Measurements from ENCODE around the gene MSRB3. TPM values are rescaled to one million over a fixed set of nuclear protein-coding genes. Genes with fewer than 3 reads are reported as not detected.

Gene MSRB3
- total RNA-seq, 1 experiment from 2014 or later: 2.8 TPM

- no peaks in the 10 kb centered on the region for H3K27me3 ChIP-seq (ENCODE audit: control insufficient read depth, insufficient read depth, low read length)
- DNase-seq: no peak
- H3K36me3 ChIP-seq (replicated peaks; ENCODE audit: control insufficient read depth, insufficient read depth, low read length): no peaks in the 10 kb centered on the region
- H3K4me3 ChIP-seq (ENCODE audit: insufficient read depth, low read depth, low read length): no peak overlapping the region
Measured at GRCh38 chr12:65327207-65328076, 49.0 kb downstream of the MSRB3 start.

GRCh38 chr12:65329721-65330120 lies 51.2 kb downstream of the MSRB3 start:
- H3K36me3 ChIP-seq (replicated peaks; ENCODE audit: control insufficient read depth, insufficient read depth, low read length): no peaks in the 10 kb centered on the region
- DNase-seq: no peak
- H3K4me3 ChIP-seq (ENCODE audit: insufficient read depth, low read depth, low read length): no peak overlapping the region
- no peaks in the 10 kb centered on the region for H3K27me3 ChIP-seq (ENCODE audit: control insufficient read depth, insufficient read depth, low read length)

GRCh38 chr12:65330331-65330730 lies 51.8 kb downstream of the MSRB3 start:
- no peak for DNase-seq
- H3K4me3 ChIP-seq (ENCODE audit: insufficient read depth, low read depth, low read length): no peak overlapping the region
- H3K36me3 ChIP-seq (replicated peaks; ENCODE audit: control insufficient read depth, insufficient read depth, low read length): no peaks in the 10 kb centered on the region
- H3K27me3 ChIP-seq (ENCODE audit: control insufficient read depth, insufficient read depth, low read length): no peaks in the 10 kb centered on the region

GRCh38 chr12:65331456-65331855 lies 53.0 kb downstream of the MSRB3 start:
- DNase-seq: no peak
- Histone ChIP-seq H3K36me3 (replicated peaks; ENCODE audit: control insufficient read depth, insufficient read depth, low read length) (no peaks in the 10 kb centered on the region), H3K27me3 (ENCODE audit: control insufficient read depth, insufficient read depth, low read length) (no peaks in the 10 kb centered on the region), H3K4me3 (ENCODE audit: insufficient read depth, low read depth, low read length) (no peak overlapping the region)

- Histone ChIP-seq H3K27me3 (ENCODE audit: control insufficient read depth, insufficient read depth, low read length) (no peaks in the 10 kb centered on the region), H3K4me3 (ENCODE audit: insufficient read depth, low read depth, low read length) (no peak overlapping the region)
- no peak for DNase-seq
Measured at GRCh38 chr12:65333649-65334048, 55.2 kb downstream of the MSRB3 start.

GRCh38 chr12:65334521-65334920 lies 56.0 kb downstream of the MSRB3 start:
- H3K36me3 ChIP-seq (replicated peaks; ENCODE audit: control insufficient read depth, insufficient read depth, low read length): no peaks in the 10 kb centered on the region
- no peak overlapping the region for H3K4me3 ChIP-seq (ENCODE audit: insufficient read depth, low read depth, low read length)
- no peaks in the 10 kb centered on the region for H3K27me3 ChIP-seq (ENCODE audit: control insufficient read depth, insufficient read depth, low read length)
- no peak for DNase-seq

More at GRCh38 chr12:65333649-65334048, 55.2 kb downstream of the MSRB3 start:
- H3K36me3 ChIP-seq (replicated peaks; ENCODE audit: control insufficient read depth, insufficient read depth, low read length): no peaks in the 10 kb centered on the region

- Histone ChIP-seq H3K4me3 (ENCODE audit: insufficient read depth, low read depth, low read length) (no peak overlapping the region), H3K36me3 (replicated peaks; ENCODE audit: control insufficient read depth, insufficient read depth, low read length) (no peaks in the 10 kb centered on the region), H3K27me3 (ENCODE audit: control insufficient read depth, insufficient read depth, low read length) (no peaks in the 10 kb centered on the region)
- no peak for DNase-seq
Measured at GRCh38 chr12:65335021-65335714, 56.7 kb downstream of the MSRB3 start.

- no peak for DNase-seq
- Histone ChIP-seq H3K36me3 (replicated peaks; ENCODE audit: control insufficient read depth, insufficient read depth, low read length) (no peaks in the 10 kb centered on the region), H3K27me3 (ENCODE audit: control insufficient read depth, insufficient read depth, low read length) (no peaks in the 10 kb centered on the region), H3K4me3 (ENCODE audit: insufficient read depth, low read depth, low read length) (no peak overlapping the region)
Measured at GRCh38 chr12:65335981-65336380, 57.5 kb downstream of the MSRB3 start.

GRCh38 chr12:65339161-65339560 lies 60.7 kb downstream of the MSRB3 start:
- Histone ChIP-seq H3K4me3 (ENCODE audit: insufficient read depth, low read depth, low read length) (no peak overlapping the region), H3K27me3 (ENCODE audit: control insufficient read depth, insufficient read depth, low read length) (no peaks in the 10 kb centered on the region), H3K36me3 (replicated peaks; ENCODE audit: control insufficient read depth, insufficient read depth, low read length) (no peaks in the 10 kb centered on the region)
- no peak for DNase-seq

GRCh38 chr12:65343230-65343629 lies 64.7 kb downstream of the MSRB3 start:
- Histone ChIP-seq H3K4me3 (ENCODE audit: insufficient read depth, low read depth, low read length) (no peak overlapping the region), H3K27me3 (ENCODE audit: control insufficient read depth, insufficient read depth, low read length) (no peaks in the 10 kb centered on the region), H3K36me3 (replicated peaks; ENCODE audit: control insufficient read depth, insufficient read depth, low read length) (no peaks in the 10 kb centered on the region)
- no peak for DNase-seq

GRCh38 chr12:65343801-65344200 lies 65.3 kb downstream of the MSRB3 start:
- no peak overlapping the region for H3K4me3 ChIP-seq (ENCODE audit: insufficient read depth, low read depth, low read length)
- H3K36me3 ChIP-seq (replicated peaks; ENCODE audit: control insufficient read depth, insufficient read depth, low read length): no peaks in the 10 kb centered on the region
- DNase-seq: no peak
- H3K27me3 ChIP-seq (ENCODE audit: control insufficient read depth, insufficient read depth, low read length): no peaks in the 10 kb centered on the region

- Histone ChIP-seq H3K27me3 (ENCODE audit: control insufficient read depth, insufficient read depth, low read length) (no peaks in the 10 kb centered on the region), H3K4me3 (ENCODE audit: insufficient read depth, low read depth, low read length) (no peak overlapping the region), H3K36me3 (replicated peaks; ENCODE audit: control insufficient read depth, insufficient read depth, low read length) (no peaks in the 10 kb centered on the region)
- no peak for DNase-seq
Measured at GRCh38 chr12:65355461-65355860, 77.0 kb downstream of the MSRB3 start.

- no peak overlapping the region for H3K4me3 ChIP-seq (ENCODE audit: insufficient read depth, low read depth, low read length)
- DNase-seq: no peak
- no peaks in the 10 kb centered on the region for H3K27me3 ChIP-seq (ENCODE audit: control insufficient read depth, insufficient read depth, low read length)
- no peaks in the 10 kb centered on the region for H3K36me3 ChIP-seq (replicated peaks; ENCODE audit: control insufficient read depth, insufficient read depth, low read length)
Measured at GRCh38 chr12:65362234-65363031, 84.0 kb downstream of the MSRB3 start.

GRCh38 chr12:65364046-65364445 lies 85.6 kb downstream of the MSRB3 start:
- Histone ChIP-seq H3K4me3 (ENCODE audit: insufficient read depth, low read depth, low read length) (no peak overlapping the region), H3K36me3 (replicated peaks; ENCODE audit: control insufficient read depth, insufficient read depth, low read length) (no peaks in the 10 kb centered on the region), H3K27me3 (ENCODE audit: control insufficient read depth, insufficient read depth, low read length) (no peaks in the 10 kb centered on the region)
- no peak for DNase-seq

Data from H7 (cell line).